HepG2 (cell line): ENCODE data around the gene NXN. TPM values are rescaled to one million over a fixed set of nuclear protein-coding genes. Genes with fewer than 3 reads are reported as not detected.
A peak's percentile ranks its signal among the peaks of the same experiment; 100 is the strongest.

ENCODE experiments used
- ATAC-seq: fragments of 200-7000 bp; cut with Tn5 transposase; 3 replicates; pipeline ENCODE4 v1.9.1; 2020; ENCODE audit warnings: mild to moderate bottlenecking, moderate library complexity
- BruUV-seq: library from RNA; stranded (reverse); fragments of 400-500 nt; replicated peaks from 2 replicates; lab custom pipeline; 2021; lab: Mats Ljungman, UMichigan
- CTCF ChIA-PET: fragments of 300-600 bp; formaldehyde crosslinking; extraction: SDS; loops from one replicate; lab custom pipeline; 2021; ENCODE audit warnings: low total read pairs, inconsistent platforms, low intra/inter-chr PET ratio; lab: Yijun Ruan, JAX
- POLR2A ChIA-PET: fragments of 350-600 bp; sonication (Branson Sonifier 250); formaldehyde crosslinking; loops from one replicate; lab custom pipeline; 2020; ENCODE audit warnings: antibody characterized with exemption, inconsistent platforms; lab: Yijun Ruan, JAX
- DNase-seq: peaks from one replicate; pipeline ENCODE4 v3.0.0-alpha.2; 2015; ENCODE audit warnings: low spot score
- FAIRE-seq: peaks from 3 replicates; lab custom pipeline; 2011; peaks lifted over from hg19 to GRCh38; lab: Jason Lieb, UNC
- H2AFZ ChIP-seq: one replicate; pipeline ENCODE4 v1.6.1; 2011; ENCODE audit warnings: low read length, inconsistent platforms
- H3K27ac ChIP-seq: fragments of 300-600 bp; 3 replicates; pipeline ENCODE4 v1.8.0; 2011; ENCODE audit warnings: mixed run types, mild to moderate bottlenecking, mixed read lengths, low read length, inconsistent platforms; ENCODE audit not compliant: insufficient read depth; ENCODE audit errors: extremely low read length
- H3K27me3 ChIP-seq, 2 experiments: fragments of 200-600 bp in 1 of 2; 2 replicates in 1 of 2; 3 replicates in 1 of 2; pipeline versions ENCODE4 v1.6.0 to v1.8.0; 2011; ENCODE audit warnings: low read length in 2 of 2, mild to moderate bottlenecking in 2 of 2, moderate library complexity in 2 of 2, inconsistent platforms in 1 of 2; ENCODE audit not compliant: insufficient read depth in 2 of 2, control insufficient read depth in 1 of 2
- H3K36me3 ChIP-seq, 2 experiments: fragments of 200-600 bp in 1 of 2; replicated peaks in 1 of 2; 2 replicates in 1 of 2; 3 replicates in 1 of 2; pipeline versions ENCODE4 v1.5.1 to v1.8.0; 2011; ENCODE audit warnings: low read length in 2 of 2, inconsistent platforms in 1 of 2; ENCODE audit not compliant: insufficient read depth in 2 of 2, control insufficient read depth in 1 of 2
- H3K4me1 ChIP-seq: 2 replicates; pipeline ENCODE4 v1.5.1; 2012; ENCODE audit warnings: low read length, inconsistent platforms; ENCODE audit not compliant: insufficient read depth
- H3K4me2 ChIP-seq: 2 replicates; pipeline ENCODE4 v1.6.0; 2011; ENCODE audit warnings: low read depth, low read length, inconsistent platforms
- H3K4me3 ChIP-seq, 3 experiments: fragments of 200-600 bp in 1 of 3; sonication (generic), shearing (Covaris generic) in 1 of 3; replicated peaks in 1 of 3; 2 replicates each; pipeline ENCODE4 v1.5.1; 2011 to 2016; ENCODE audit warnings: low read length in 3 of 3, inconsistent platforms in 2 of 3, low read depth in 2 of 3, mild to moderate bottlenecking in 2 of 3, control low read depth in 1 of 3, mixed read lengths in 1 of 3; ENCODE audit not compliant: insufficient read depth in 1 of 3
- H3K79me2 ChIP-seq: one replicate; pipeline ENCODE4 v1.6.1; 2011; ENCODE audit warnings: low read length, inconsistent platforms; ENCODE audit not compliant: insufficient read depth
- H3K9ac ChIP-seq: 2 replicates; pipeline ENCODE4 v1.6.0; 2011; ENCODE audit warnings: mild to moderate bottlenecking, low read depth, low read length, inconsistent platforms; ENCODE audit not compliant: insufficient read depth
- H3K9me3 ChIP-seq: 2 replicates; pipeline ENCODE4 v1.5.1; 2012; ENCODE audit warnings: mild to moderate bottlenecking, low read length
- H4K20me1 ChIP-seq: 2 replicates; pipeline ENCODE4 v1.6.0; 2011; ENCODE audit warnings: inconsistent platforms, mild to moderate bottlenecking, low read length, moderate library complexity; ENCODE audit not compliant: insufficient read depth
- CCAR2 ChIP-seq: fragments of 200-400 bp; formaldehyde crosslinking; optimal IDR thresholded peaks from 2 replicates; pipeline ENCODE3; 2018; ENCODE audit warnings: low read depth, mild to moderate bottlenecking, low read length, moderate library complexity
- CREB1 ChIP-seq, 2 experiments: fragments of 450-650 bp in 1 of 2; IDR thresholded peaks; 2 replicates each; pipeline ENCODE4 v1.6.1; 2016 to 2017; ENCODE audit warnings: control low read depth in 1 of 2, mild to moderate bottlenecking in 1 of 2, missing compliant biosample characterization in 1 of 2, missing genetic modification characterization in 1 of 2
- MATR3 ChIP-seq: sonication (generic); formaldehyde crosslinking; IDR thresholded peaks from 2 replicates; pipeline ENCODE4 v1.4.0; 2020; ENCODE audit warnings: missing genetic modification reagents
- MEIS1 ChIP-seq: sonication (generic); formaldehyde crosslinking; IDR thresholded peaks from 2 replicates; pipeline ENCODE4 v1.9.0; 2021; ENCODE audit warnings: mild to moderate bottlenecking, missing genetic modification reagents, moderate library complexity, borderline replicate concordance
- NCOR1 ChIP-seq: fragments of 200-600 bp; sonication (generic); IDR thresholded peaks from 2 replicates; pipeline ENCODE4 v1.7.0; 2017; ENCODE audit warnings: antibody characterized with exemption, low read length, borderline replicate concordance
- PTBP1 ChIP-seq: fragments of 200-400 bp; formaldehyde crosslinking; IDR thresholded peaks from 2 replicates; pipeline ENCODE4 v1.6.1; 2018; ENCODE audit warnings: low read length, low read depth; ENCODE audit not compliant: poor library complexity, severe bottlenecking
- REPIN1 ChIP-seq: sonication (generic); formaldehyde crosslinking; IDR thresholded peaks from 2 replicates; pipeline ENCODE4 v1.8.0; 2022; ENCODE audit warnings: missing genetic modification reagents, low read depth, mild to moderate bottlenecking, borderline replicate concordance
- SMARCE1 ChIP-seq: fragments of 450-650 bp; IDR thresholded peaks from 2 replicates; pipeline ENCODE4 v1.6.1; 2017; ENCODE audit warnings: borderline replicate concordance
- ZNF20 ChIP-seq: sonication (generic); formaldehyde crosslinking; IDR thresholded peaks from 2 replicates; pipeline ENCODE4 v1.4.0; 2020; ENCODE audit warnings: mild to moderate bottlenecking, moderate library complexity, missing genetic modification reagents
- ZNF207 ChIP-seq: fragments of 450-650 bp; IDR thresholded peaks from 2 replicates; pipeline ENCODE4 v1.6.1; 2016; ENCODE audit warnings: antibody characterized with exemption, borderline replicate concordance
- ZNF891 ChIP-seq: sonication (generic); formaldehyde crosslinking; IDR thresholded peaks from 2 replicates; pipeline ENCODE4 v1.5.0; 2020; ENCODE audit warnings: mild to moderate bottlenecking, missing genetic modification reagents
- WGBS: methylation state at CpG from one replicate; pipeline ENCODE4 v1.1.6; 2017; ENCODE audit warnings: low lambda C conversion rate; 5-methylcytosine and 5-hydroxymethylcytosine counted together
- in situ Hi-C: cut with HindIII; loops from 2 replicates; pipeline ENCODE4 v1.10.0; 2017; ENCODE audit warnings: low pct_unique_long_range_greater_than_20kb; ENCODE audit not compliant: extremely low pct_ligation_motif_present
- intact Hi-C: fragments of 100-400 bp; cut with micrococcal nuclease; formaldehyde crosslinking; loops from one replicate; pipeline ENCODE4 v1.10.0; 2022; ENCODE audit not compliant: unreplicated experiment
- polyA plus RNA-seq, 8 experiments: library from polyadenylated mRNA; depleted of rRNA in 3 of 8; stranded (reverse) in 7 of 8; unstranded in 1 of 8; fragments of >200 nt; fragmentation: Illumina TruSeq in 4 of 8; extraction: Trizol in 4 of 8; gene quantifications; 2 replicates each; pipeline versions ENCODE4 v1.2.1 to v1.2.3, GENCODE V29; 2011 to 2016; ENCODE audit warnings: low read depth in 4 of 8, missing spikeins in 1 of 8, mixed read lengths in 1 of 8; ENCODE audit not compliant: insufficient read depth in 1 of 8
- total RNA-seq, 5 experiments: library from RNA; depleted of rRNA; stranded (reverse); fragments of >200 nt; fragmentation: Illumina TruSeq; extraction: Trizol; gene quantifications; 2 replicates each; pipeline ENCODE4 v1.2.3, GENCODE V29; 2016; ENCODE audit warnings: low read depth in 1 of 5
- TF ChIP-seq, protein P1 (sequence below): IDR thresholded peaks from 2 replicates; pipeline ENCODE4 v1.6.1; 2012; ENCODE audit warnings: low read depth, low read length, improper control_type of control experiment
- TF ChIP-seq, protein P2 (sequence below): sonication (generic); formaldehyde crosslinking; IDR thresholded peaks from 2 replicates; pipeline ENCODE4 v1.5.0; 2020; ENCODE audit warnings: missing genetic modification reagents
- TF ChIP-seq, protein P3 (sequence below): sonication (generic); formaldehyde crosslinking; IDR thresholded peaks from 2 replicates; pipeline ENCODE4 v1.5.1; 2020; ENCODE audit warnings: mild to moderate bottlenecking, missing genetic modification reagents, moderate library complexity

The NXN gene
- total and polyA plus RNA-seq, 2 of the 13 experiments (the other 11 are each of a cell fraction or from before 2014, with no cell fraction given): 22.2 to 24.3 TPM

DNA sequence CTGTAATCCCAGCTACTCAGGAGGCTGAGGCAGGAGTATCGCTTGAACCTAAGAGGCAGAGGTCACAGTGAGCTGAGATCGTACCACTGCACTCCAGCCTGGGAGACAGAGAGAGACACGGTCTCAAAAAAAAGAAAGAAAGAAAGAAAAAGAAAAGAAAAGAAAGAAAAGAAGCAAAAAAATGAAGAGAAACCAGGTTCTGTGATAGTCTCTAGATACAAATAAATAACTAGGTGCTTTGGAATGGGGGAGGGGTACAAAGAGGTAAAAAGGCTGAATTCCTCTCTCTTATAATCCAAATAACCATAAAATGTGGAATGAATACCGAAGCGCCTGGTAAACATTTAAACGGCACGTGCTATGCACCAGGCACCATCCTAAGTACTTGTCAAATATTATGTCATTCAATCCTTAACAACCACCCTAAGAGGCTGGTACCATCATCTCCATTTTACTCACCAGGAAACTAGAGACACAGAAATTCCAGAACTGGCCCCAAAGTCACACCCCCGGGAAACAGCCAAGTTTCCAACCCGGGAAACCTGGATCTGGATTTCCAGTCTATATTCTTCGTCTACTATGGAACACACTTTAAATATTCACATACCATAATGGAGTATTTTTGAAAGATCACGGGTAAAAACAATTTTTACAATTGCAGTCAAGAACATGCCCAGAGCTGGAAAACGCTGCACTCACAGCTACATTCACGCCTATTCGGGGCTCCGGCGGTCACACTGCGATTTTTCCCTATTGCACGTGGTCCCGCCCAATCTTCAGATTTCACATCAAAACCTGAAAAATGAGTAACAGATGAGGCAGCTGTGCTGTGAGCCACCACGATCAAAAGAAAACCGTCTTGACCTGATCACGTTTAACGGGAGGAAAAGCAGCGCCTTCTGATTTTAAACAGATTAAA is 10.5 kb downstream of the NXN start (continued):
- TF ChIP-seq, protein P1, sequence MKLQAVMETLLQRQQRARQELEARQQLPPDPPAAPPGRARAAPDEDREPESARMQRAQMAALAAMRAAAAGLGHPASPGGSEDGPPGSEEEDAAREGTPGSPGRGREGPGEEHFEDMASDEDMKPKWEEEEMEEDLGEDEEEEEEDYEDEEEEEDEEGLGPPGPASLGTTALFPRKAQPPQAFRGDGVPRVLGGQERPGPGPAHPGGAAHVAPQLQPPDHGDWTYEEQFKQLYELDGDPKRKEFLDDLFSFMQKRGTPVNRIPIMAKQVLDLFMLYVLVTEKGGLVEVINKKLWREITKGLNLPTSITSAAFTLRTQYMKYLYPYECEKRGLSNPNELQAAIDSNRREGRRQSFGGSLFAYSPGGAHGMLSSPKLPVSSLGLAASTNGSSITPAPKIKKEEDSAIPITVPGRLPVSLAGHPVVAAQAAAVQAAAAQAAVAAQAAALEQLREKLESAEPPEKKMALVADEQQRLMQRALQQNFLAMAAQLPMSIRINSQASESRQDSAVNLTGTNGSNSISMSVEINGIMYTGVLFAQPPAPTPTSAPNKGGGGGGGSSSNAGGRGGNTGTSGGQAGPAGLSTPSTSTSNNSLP: no peak
- TF ChIP-seq, protein P2, sequence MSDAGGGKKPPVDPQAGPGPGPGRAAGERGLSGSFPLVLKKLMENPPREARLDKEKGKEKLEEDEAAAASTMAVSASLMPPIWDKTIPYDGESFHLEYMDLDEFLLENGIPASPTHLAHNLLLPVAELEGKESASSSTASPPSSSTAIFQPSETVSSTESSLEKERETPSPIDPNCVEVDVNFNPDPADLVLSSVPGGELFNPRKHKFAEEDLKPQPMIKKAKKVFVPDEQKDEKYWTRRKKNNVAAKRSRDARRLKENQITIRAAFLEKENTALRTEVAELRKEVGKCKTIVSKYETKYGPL: no peak
- TF ChIP-seq SMARCE1 (no peak), PTBP1 (no peak), CCAR2 (no peak), MATR3 (CRISPR knock-in tag) (no peak), ZNF20 (CRISPR knock-in tag) (no peak), MEIS1 (CRISPR knock-in tag) (no peak)

DNA sequence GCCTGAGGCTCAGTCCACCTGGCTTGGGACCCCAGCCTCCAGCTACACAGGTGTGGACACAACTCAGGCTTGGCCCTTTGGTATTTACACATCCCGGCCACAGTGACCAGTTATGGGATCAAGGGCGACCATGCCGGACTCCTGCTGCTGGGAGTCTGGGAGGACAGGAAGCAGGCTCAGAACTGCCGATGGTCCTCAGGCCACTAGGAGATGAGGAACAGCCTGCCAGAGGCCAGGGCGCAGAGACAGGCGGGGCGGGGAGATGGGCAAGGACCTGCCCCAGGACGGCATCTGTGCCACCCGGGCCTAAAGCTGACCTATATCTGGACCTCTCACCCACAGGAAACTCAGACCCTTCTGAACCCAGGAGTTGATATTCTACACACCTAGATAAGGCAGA is 12.5 kb downstream of the NXN start:
- no peak for FAIRE-seq

More for the DNA sequence above, 12.5 kb downstream of the NXN start:
- H3K79me2 ChIP-seq: peaks cover 59% of the 10 kb centered on the region
- no peak; the same call in 2 of the 3 replicates for ATAC-seq
- POLR2A ChIA-PET: no interaction called here
- CTCF ChIA-PET: no interaction called here
- no peak overlapping the region for H3K4me2 ChIP-seq
- H3K9me3 ChIP-seq: no peaks in the 10 kb centered on the region
- peaks cover 4% of the 10 kb centered on the region; the same call in 1 of the 2 replicates for H4K20me1 ChIP-seq
- no peak overlapping the region for H3K9ac ChIP-seq
- no peak for TF ChIP-seq CREB1 (IDR thresholded peaks at IDR 0.05)
- TF ChIP-seq CREB1 (CRISPR knock-in tag; IDR thresholded peaks at IDR 0.05): no peak
- TF ChIP-seq ZNF891 (CRISPR knock-in tag): no peak
- no peak for TF ChIP-seq REPIN1 (CRISPR knock-in tag)
- no peak for TF ChIP-seq ZNF207
- no peak for TF ChIP-seq NCOR1
- TF ChIP-seq, protein P3, sequence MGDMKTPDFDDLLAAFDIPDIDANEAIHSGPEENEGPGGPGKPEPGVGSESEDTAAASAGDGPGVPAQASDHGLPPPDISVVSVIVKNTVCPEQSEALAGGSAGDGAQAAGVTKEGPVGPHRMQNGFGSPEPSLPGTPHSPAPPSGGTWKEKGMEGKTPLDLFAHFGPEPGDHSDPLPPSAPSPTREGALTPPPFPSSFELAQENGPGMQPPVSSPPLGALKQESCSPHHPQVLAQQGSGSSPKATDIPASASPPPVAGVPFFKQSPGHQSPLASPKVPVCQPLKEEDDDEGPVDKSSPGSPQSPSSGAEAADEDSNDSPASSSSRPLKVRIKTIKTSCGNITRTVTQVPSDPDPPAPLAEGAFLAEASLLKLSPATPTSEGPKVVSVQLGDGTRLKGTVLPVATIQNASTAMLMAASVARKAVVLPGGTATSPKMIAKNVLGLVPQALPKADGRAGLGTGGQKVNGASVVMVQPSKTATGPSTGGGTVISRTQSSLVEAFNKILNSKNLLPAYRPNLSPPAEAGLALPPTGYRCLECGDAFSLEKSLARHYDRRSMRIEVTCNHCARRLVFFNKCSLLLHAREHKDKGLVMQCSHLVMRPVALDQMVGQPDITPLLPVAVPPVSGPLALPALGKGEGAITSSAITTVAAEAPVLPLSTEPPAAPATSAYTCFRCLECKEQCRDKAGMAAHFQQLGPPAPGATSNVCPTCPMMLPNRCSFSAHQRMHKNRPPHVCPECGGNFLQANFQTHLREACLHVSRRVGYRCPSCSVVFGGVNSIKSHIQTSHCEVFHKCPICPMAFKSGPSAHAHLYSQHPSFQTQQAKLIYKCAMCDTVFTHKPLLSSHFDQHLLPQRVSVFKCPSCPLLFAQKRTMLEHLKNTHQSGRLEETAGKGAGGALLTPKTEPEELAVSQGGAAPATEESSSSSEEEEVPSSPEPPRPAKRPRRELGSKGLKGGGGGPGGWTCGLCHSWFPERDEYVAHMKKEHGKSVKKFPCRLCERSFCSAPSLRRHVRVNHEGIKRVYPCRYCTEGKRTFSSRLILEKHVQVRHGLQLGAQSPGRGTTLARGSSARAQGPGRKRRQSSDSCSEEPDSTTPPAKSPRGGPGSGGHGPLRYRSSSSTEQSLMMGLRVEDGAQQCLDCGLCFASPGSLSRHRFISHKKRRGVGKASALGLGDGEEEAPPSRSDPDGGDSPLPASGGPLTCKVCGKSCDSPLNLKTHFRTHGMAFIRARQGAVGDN (CRISPR knock-in tag): peak; percentile 20; the same call in 1 of the 2 replicates
- WGBS: 91% methylated on average over 8 of the region's 9 CpGs
- H3K27me3 ChIP-seq: no peaks in the 10 kb centered on the region
- H3K27ac ChIP-seq: no peak overlapping the region
- DNase-seq: no peak
- H3K4me1 ChIP-seq: peaks cover 8% of the 10 kb centered on the region
- in situ Hi-C loops: no loop called here
- intact Hi-C loops: no loop called here
- no peak overlapping the region for H2AFZ ChIP-seq
- no peak overlapping the region for H3K4me3 ChIP-seq
- H3K36me3 ChIP-seq: peaks cover 0 to 4% of the 10 kb centered on the region in 2 experiments; a peak in 2 of 5 replicates
- no TSS peak for BruUV-seq
